HG03354 (cell line): ENCODE data around the gene ZNF668.
"Not testable (repeated sequence)": the region's sequence is repeated elsewhere in the genome, so short reads cannot be mapped to it uniquely, and the experiment has no call there.

Experiments used
- ATAC-seq: cut with Tn5 transposase; IDR thresholded peaks from one replicate; pipeline ENCODE4 v1.9.1; 2021; ENCODE audit warnings: mild to moderate bottlenecking; ENCODE audit not compliant: unreplicated experiment, poor library complexity, severe bottlenecking

ZNF668 gene

DNA sequence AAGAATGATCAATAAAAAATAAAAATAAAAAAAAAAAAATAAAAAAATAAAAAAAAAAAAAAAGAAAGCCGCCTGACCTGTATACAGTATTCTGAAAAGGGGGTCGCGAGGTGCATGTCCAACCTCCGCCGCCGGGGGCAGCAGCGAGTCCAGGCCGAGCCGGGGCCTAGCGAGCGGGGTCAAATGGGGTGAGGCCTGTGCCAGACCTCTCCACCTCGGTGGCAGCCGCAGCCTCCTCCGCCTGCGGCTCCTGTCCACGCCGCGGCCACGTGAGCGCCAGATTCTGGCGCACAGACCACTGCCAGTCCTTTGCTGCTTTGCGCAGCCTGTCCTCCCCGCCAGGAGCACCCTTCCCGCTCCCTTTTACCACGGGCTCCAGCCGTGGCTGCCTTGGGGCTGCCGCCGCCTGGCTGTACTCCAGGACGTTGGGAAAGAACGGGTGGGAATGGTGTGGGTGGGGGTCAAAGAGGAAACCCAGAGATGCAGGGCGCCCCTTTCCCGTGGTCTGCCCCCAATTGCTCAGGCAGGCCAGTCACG, 31.7 kb upstream of the ZNF668 start:
- ATAC-seq, result peak; percentile 59

DNA sequence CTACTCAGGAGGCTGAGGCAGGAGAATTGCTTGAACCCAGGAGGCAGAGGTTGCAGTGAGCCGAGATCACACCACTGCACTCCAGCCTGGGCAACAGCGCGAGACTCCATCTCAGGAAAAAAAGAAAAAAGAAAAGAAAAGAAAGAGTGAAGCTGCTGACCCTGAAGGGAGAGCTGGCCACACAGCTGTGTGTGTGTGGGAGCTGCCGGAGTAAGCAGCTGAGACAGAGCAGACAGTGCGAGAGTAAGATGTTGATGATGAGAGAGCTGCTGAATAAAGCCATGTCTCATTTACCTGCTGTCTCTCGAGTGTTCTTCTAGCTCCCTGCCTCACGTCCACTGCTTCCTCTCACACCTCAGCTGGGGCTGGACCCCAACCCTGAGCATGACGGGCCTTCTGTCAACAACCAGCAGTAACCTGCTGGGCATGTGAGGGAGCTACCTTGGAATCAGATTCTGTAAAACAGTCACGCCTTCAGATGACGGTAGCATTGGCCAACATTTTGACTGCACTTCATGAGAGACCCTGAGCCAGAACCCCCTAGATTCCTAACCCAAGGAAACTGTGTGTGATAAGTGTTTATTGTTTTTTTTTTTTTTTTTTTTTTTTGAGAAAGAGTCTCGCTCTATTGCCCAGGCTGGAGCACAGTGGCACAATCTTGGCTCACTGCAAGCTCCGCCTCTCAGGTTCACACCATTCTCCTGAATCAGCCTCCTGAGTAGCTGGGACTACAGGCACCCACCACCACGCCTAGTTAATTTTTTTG, 27.0 kb upstream of the ZNF668 start:
- ATAC-seq, result not testable (repeated sequence)

DNA sequence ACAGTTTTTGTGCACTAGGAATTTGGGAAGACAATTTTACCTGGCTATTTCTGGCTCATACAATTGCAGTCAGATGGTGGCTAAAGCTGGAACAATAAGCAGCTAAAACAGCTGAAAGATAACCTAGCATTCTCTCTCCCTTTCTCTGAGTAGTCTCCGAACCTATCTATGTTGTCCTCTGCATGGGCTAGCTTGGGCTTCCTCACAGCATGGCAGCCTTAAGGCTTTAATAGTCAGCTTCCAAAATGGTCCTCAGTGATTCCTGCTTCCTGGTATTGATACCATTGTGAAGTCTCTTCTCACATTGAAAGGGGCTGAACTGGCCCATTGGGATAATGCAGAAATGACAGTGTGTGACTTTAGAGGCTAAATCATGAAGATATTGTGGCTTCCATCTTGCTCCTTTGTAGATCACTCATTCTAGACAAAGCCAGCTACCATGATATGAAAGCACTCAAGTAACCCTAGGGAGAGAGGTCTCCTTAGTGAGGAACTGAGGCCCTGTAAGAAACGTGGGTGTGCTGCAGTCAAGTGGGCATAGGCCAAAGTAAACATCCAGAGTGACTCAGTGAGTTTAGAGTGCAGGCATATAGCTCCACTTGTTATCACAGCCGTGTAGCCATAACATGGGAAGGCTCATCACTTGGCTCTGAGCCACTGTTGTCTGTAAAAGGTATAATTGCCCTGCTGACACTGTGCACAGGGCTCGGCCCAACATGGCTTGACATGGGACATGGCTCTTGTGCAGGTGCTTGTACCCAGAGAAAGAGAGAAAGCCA, 26.0 kb upstream of the ZNF668 start:
- ATAC-seq, result no peak

DNA sequence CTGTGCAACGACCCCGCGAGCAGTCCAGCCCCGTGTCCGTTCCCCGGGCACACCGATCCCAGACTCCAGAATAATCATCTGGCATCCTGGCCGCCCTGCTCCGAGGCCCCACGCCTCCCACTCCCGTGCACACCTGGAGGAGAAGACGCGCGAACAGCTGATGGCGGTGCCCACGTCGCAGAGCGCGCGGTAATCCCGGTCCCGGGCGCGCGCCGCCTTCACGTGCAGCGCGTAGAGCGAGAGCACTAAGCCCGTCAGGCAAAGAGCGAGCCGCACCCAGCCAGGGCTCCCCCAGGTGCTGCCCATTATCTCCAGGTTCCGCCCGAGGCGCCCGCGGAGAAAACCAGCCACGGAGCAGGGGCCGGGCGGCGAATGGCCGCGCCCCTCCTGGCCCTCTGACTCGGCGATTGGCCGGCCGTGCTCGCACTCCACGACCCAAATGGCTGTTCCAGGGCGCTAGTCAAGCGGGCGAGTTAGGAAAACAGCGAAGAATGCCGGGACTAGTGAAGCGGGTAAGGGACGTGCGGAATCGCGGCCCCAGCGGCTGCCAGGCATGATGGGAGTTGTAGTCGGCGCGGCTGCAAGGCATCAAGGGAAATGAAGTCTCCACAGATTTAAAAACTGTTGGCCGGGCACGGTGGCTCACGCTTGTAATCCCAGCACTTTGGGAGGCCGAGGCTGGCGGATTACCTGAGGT, 20.5 kb upstream of the ZNF668 start, which contains the start of gene VKORC1:
TSS of gene VKORC1 (minus strand) at position 374 of the 697 bp plus-strand sequence. CDS start at position 306, 68 bp downstream.
- peak; percentile 86 for ATAC-seq

DNA sequence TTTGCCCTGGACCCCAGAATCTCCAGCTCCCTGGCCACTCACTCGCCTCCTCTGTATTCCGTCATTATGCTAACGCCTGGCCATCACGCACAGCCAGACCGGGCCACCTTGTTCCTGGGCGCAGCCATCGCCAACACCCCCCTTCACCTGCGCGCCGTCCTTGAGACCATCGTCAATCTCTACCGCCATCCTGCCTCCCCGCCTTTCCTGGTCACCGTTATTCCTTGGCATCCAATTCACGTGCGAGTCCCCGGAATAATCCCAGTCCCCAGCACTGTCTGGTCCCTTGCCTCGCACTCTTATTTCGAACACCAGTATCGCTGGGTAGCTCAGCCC, 20.0 kb upstream of the ZNF668 start:
- peak; percentile 12 for ATAC-seq

DNA sequence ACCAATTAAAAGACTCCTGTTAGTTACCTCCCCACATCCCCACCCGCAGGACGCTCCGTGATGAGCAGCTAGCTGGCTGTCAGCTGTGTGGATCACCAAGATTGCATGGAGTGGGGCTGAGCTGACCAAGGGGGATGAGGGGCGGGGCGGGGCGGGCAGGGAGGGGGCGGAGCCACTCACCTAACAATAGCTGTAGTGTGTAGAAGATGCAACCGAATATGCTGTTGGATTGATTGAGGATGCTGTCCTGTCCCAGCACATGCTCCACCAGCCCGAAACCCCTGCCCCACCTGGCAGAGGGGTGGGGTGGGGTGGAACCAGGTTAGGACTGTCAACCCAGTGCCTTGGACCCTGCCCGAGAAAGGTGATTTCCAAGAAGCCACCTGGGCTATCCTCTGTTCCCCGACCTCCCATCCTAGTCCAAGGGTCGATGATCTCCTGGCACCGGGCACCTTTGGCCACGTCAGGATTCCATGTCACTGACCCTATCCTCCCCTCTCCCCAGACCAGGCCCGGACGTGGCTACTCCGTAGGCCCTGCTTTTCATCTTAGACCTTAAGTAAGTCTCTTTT, 19.2 kb upstream of the ZNF668 start:
- ATAC-seq, result no peak

DNA sequence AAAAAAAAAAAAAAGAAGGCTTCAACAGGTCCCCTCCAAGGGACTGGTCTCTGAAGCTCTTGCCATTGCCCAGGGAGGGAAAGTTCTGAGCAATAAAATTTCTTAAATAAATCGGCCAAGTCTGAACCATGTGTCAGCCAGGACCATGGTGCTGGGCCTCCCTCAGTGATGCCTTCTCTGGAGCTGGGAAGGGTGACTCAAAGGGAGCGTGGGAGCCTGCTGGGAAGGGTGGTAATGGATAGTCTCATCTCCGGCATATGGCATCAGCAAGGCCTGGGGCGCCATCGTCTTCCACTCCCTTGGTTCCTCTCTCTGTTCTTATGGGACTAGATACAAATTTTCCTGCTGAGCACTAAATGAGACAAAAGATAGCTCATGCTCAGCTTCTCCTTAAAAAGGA, 18.3 kb upstream of the ZNF668 start:
- no peak for ATAC-seq

DNA sequence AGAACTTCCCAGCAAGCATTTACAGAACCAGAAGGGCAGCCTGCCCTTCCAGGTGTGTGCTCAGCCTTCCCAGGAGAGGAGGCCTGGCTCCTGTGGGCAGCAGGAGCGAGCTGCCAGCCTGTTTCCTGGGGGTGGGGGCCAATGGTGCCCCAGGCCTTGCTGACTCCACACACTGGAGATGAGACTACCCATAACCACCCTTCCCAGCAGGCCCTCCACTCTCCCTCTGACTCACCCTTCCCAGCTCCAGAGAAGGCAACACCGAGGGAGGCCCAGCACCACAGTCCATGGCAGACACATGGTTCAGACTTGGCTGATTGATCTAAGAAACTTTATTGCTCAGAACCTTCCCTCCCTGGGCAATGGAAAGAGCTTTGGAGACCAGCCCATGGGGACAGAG, 16.5 kb upstream of the ZNF668 start:
- no peak for ATAC-seq

DNA sequence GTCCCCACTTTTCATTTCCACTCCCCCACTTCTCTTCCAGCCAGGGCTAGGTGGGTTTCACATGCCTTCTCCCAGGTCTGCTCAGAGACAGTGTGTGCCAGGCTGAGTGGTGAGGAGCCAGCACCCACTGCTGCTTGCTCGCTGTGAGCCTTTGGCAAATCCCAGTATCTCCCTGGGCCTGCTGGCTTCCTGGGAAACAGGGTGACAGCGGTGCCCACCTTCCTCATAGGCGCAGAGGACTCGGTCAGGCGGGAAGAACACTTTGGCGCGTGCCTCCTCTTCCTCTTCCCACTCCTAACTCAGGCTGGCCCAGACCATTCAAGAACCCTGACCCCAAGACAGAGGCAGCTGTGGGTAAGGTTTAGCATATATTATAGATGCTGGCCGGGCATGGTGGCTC, 15.2 kb upstream of the ZNF668 start:
- ATAC-seq, result no peak

DNA sequence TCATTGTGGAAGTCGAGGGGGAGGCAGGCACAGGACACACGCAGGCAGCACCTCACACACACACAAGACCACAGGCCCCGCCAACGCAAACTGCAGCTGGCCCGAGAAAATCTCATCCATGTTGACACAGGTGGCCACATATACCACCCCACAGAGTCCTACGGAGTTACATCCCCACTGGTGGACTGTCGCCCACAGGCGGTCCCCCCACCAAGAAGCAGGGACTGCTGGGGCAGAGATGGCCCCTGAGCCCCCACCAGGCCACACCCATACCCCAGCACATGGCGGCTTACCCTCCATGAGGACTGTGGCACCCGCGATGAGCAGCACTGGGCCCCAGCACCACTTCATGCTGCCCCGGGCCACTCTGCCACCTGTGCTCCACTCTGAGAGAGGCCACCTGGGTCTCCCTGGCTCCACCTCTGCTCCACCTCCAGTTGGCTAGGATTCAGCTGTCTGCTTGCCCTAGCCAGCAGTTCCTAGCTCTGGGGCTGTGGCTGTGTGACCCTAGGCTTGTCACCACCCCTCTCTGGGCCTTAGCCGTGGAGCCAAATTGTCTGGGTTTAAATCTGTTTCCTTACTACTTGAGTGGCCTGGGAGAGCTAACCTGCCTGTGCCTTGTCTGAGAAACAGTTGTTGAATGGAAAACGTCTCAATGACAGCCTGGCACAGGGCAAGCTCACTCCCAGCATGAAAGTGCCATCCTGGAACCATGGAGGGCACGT, 14.6 kb upstream of the ZNF668 start, which contains the start of gene PRSS53:
TSS of gene PRSS53 (minus strand) at position 485 of the 725 bp plus-strand sequence. CDS start at position 351, 134 bp downstream.
- no peak for ATAC-seq

DNA sequence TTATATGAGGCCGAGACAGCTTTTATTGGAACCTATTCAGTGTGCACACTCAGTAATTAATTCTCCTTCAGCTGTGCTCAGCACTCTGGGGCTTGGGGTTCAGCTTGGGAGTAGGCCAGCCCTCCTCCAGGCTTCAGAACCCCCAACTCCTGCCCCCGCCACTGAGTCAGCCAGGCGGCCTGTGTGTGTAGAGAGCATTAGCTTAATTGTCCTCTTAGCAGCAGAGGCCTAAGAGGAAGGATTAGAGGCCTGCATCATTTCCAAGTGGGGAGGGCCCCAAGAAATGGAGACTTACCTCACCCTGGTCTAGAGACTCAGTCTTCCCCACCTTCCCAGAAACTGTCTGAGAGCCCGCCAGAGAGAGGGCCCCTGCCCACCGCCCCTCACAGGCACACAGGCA, 13.9 kb upstream of the ZNF668 start:
- no peak for ATAC-seq

DNA sequence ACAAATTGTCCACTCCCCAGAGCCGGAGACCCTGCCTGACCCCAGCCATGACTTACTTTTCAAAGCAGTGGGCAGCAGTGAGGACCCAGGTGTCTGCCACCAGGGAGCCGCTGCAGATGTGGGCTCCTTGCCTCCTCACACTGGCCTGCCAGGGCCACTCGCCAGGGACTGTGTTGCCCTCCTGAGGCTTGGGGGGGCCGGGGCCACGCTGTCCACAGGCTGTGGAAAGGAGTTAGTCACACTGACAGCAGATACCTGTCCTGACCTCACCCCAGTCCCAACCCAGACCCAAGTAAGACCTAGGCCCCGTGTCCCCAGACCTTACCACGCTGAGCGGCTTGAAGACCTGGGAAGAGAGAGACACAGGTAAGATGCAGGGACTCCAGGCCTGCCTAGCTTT, 13.4 kb upstream of the ZNF668 start:
- no peak for ATAC-seq

DNA sequence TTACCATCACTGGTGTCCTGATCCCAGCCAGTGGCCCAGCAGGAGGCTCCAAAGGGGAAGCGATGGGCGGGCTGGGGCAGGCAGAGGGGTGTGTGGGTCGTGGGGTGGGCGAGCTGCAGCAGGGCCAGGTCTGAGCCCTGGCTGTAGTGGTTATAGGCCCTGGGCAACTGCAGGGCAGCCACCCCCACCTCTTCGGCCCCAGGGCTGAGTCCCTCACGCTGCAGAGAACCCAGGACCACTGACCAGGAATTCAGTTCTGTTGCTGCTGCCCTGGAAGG, 12.5 kb upstream of the ZNF668 start:
- no peak for ATAC-seq

DNA sequence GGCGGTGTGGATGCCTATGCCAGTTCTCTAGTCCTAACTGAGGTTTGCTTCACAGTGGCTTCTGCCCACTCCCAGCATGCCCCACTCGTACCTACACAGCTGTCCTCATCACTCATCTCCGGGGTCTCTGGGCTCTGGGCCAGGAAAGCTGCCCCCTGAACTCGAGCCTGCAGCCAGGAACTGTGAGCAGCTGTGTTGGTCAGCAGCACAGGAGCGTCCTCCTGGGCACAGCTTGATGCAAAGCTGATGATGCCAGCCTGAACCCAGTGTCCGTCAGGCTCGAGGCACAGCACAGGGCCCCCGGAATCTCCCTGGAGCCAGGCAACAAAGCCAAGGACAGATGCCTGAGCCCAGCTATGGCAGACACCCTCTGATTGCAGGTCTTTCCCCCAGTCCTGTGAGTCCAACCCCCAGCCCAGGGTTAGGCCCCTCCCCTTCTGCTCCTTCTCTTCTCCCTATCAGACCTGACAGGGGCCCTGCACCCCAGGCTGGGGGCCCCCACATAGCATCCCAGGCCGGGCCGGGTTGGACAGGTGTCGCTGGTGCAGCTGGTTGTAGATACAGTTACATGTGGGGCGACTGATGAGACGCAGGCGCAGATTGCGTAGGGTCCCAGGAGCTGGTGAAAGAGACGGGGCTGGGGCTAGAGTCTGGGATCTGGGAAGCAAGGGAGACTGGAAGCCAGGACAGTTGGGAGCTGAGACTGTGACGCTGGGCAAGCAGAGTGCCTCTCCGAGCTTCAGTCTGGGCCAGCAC, 12.0 kb upstream of the ZNF668 start:
- ATAC-seq, result no peak

DNA sequence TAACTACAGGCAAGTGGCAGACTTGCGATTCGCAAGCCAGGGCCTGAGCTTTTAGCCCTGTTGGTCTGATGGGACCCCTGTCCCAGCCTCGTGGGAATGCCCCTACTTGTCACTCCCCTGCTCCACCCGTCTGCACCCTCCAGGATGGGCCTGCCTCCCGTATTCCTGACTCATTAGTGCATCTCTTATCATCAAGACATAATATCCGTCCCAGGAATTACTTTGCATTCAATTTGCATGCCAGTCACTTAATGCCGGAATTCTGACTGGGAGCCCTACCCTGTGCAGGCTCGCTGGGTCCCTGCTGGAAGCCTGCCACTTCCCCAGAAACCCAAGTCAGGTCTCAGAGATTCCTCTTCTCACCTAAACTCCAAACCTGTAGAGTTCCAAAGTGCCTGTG, 11.4 kb upstream of the ZNF668 start:
- no peak for ATAC-seq

DNA sequence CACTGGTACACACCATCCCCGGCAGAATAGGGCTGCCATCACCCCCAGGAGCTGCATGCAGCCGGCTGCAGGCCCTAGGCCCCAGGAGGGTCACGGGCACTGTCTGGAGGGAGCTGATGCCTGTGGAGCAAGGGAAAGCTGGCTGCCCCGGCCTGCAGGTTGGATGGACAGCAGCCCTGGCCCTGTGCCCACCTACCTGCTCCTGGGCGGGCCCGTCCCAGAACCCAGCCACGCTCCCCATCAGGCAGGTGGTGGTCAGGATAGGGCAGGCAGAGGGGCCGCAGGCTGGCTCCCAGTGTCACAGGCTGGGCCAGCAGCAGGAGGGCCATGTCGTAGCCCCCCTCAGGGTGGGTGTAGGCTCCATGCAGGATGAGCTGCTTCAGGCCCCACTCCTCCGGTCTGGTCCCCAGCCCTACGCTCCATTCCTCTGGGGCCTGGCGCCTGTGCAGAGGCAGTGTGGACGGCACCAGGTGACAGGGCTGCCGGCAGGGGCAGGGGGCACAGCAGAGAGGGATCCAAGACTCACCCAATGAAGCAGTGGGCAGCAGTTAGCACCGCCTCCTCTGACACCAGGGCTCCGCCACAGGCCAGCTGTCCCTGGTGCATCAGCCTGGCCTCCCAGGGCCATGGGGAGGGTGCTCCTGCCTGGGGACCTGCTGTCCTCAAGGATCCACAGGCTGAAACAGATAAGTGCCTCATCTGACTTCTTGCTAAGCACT, 10.7 kb upstream of the ZNF668 start:
- ATAC-seq, result no peak

DNA sequence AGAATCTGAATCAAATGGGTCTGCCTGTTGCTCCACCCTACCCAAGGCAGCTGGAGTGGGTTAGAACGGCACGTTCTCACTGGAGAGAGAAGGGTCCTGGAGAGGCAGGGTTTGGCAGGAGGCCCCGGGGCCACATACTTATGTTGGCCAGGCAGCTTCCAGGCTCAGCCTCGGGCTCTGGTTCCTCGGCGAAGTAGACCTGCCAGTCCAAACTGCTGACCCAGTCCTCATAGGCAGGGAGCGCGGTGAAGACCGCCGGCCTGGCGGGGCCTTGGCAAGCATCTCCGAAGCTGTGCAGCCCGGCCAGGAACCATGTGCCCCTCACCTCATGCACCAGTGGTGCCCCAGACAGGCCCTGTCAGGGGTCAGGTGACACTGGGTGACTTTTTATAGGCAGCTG, 9.9 kb upstream of the ZNF668 start:
- no peak for ATAC-seq

DNA sequence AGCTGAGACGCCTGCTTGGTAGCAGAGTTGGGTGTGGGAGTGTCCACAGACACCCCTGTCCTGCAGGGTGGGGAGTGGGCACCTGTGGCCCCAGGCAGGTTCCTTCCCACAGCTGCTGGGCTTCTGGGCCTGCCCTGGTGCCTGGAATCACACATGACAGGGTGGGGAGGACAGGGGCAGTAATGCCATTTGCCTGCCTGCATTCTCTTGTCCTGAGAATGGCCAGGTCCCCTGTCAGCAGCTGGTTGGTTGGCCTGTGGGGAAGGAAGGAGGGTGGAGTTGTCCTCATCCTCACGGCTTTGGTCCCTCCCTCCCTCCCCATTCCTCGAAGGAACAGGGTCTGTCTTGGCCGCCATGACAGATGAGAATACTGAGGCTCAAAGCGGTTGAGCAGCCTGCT, 9.5 kb upstream of the ZNF668 start:
- no peak for ATAC-seq
